Measurements from ENCODE around the gene LRP2BP.

DNA sequence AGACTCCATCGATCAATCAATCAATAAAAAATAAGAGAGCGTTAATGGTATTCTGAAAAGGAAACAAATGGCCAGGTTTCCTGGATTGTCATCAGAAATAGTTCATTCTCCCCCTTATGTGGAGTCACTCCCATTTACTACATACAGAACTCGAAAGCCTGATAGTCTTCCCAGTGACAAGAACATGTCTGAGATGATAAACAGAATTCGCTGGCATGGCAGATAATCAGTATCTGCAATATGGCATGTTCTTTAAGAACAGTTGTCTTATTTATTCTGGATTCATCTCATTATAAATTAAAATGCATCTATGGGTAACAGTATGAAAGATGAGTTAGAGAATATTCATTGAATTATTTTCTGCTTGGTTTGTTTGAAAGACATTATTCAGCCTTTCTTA is 61.4 kb downstream of the LRP2BP start:
- TF ChIP-seq, protein P1, sequence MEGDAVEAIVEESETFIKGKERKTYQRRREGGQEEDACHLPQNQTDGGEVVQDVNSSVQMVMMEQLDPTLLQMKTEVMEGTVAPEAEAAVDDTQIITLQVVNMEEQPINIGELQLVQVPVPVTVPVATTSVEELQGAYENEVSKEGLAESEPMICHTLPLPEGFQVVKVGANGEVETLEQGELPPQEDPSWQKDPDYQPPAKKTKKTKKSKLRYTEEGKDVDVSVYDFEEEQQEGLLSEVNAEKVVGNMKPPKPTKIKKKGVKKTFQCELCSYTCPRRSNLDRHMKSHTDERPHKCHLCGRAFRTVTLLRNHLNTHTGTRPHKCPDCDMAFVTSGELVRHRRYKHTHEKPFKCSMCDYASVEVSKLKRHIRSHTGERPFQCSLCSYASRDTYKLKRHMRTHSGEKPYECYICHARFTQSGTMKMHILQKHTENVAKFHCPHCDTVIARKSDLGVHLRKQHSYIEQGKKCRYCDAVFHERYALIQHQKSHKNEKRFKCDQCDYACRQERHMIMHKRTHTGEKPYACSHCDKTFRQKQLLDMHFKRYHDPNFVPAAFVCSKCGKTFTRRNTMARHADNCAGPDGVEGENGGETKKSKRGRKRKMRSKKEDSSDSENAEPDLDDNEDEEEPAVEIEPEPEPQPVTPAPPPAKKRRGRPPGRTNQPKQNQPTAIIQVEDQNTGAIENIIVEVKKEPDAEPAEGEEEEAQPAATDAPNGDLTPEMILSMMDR (IDR thresholded peaks at IDR 0.05; ENCODE audit: insufficient read depth, low read depth, low read length): no peak
- no peak for TF ChIP-seq EZH2 (IDR thresholded peaks at IDR 0.05; ENCODE audit: insufficient read depth, low read length)
